Tibial nerve (tissue), 4 donors: ENCODE measurements around the gene DLST.

Experiments
- EP300 ChIP-seq, 2 donors: sonication (generic); formaldehyde crosslinking; IDR thresholded peaks; one replicate each; pipeline ENCODE4 v1.6.1; 2017; ENCODE audit warnings: antibody characterized with exemption in 2 of 2, mild to moderate bottlenecking in 1 of 2
- POLR2A ChIP-seq, 2 donors: fragments of 450-650 bp; IDR thresholded peaks; one replicate each; pipeline ENCODE4 v1.6.1; 2017; ENCODE audit warnings: antibody characterized with exemption in 2 of 2, mild to moderate bottlenecking in 2 of 2, moderate library complexity in 2 of 2
- TF ChIP-seq, protein P1 (sequence below), 5 experiments: fragments of 200-600 bp in 3 of 5; fragments of 450-650 bp in 2 of 5; sonication (generic) in 3 of 5; IDR thresholded peaks; one replicate each; pipeline ENCODE4 v1.5.1; 2016 to 2019; ENCODE audit warnings: antibody characterized with exemption in 5 of 5, mild to moderate bottlenecking in 3 of 5, moderate library complexity in 2 of 5

GRCh38 chr14:74834692-74835392 is 46.9 kb upstream of the DLST start:
- TF ChIP-seq, protein P1, sequence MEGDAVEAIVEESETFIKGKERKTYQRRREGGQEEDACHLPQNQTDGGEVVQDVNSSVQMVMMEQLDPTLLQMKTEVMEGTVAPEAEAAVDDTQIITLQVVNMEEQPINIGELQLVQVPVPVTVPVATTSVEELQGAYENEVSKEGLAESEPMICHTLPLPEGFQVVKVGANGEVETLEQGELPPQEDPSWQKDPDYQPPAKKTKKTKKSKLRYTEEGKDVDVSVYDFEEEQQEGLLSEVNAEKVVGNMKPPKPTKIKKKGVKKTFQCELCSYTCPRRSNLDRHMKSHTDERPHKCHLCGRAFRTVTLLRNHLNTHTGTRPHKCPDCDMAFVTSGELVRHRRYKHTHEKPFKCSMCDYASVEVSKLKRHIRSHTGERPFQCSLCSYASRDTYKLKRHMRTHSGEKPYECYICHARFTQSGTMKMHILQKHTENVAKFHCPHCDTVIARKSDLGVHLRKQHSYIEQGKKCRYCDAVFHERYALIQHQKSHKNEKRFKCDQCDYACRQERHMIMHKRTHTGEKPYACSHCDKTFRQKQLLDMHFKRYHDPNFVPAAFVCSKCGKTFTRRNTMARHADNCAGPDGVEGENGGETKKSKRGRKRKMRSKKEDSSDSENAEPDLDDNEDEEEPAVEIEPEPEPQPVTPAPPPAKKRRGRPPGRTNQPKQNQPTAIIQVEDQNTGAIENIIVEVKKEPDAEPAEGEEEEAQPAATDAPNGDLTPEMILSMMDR (IDR thresholded peaks at IDR 0.05) = no peak
- TF ChIP-seq POLR2A (IDR thresholded peaks at IDR 0.05) = no peak
- no peak for TF ChIP-seq EP300 (IDR thresholded peaks at IDR 0.05)
